Fibroblast of lung (primary cell): ENCODE measurements around the gene ASPDH. TPM values are rescaled to one million over a fixed set of nuclear protein-coding genes. Genes with fewer than 3 reads are reported as not detected.

Experiments
- DNase-seq, 2 donors: peaks; one replicate each; pipeline versions ENCODE4 v3.0.0 to v3.0.0-alpha.2; 2010; ENCODE audit warnings: low read depth in 2 of 2
- H2AFZ ChIP-seq: 2 replicates; pipeline ENCODE4 v1.5.1; 2012; ENCODE audit warnings: low read length, control low read depth, inconsistent platforms
- H3K27ac ChIP-seq: 2 replicates; pipeline ENCODE4 v1.5.1; 2011; ENCODE audit warnings: low read length, control low read depth; ENCODE audit not compliant: insufficient read depth
- H3K27me3 ChIP-seq: 2 replicates; pipeline ENCODE4 v1.5.1; 2011; ENCODE audit warnings: mild to moderate bottlenecking, low read length; ENCODE audit not compliant: control insufficient read depth, insufficient read depth
- H3K36me3 ChIP-seq: 2 replicates; pipeline ENCODE4 v1.5.1; 2011; ENCODE audit warnings: low read length; ENCODE audit not compliant: control insufficient read depth, insufficient read depth
- H3K4me1 ChIP-seq: 2 replicates; pipeline ENCODE4 v1.5.1; 2011; ENCODE audit warnings: low read length; ENCODE audit not compliant: control insufficient read depth, insufficient read depth; ENCODE audit errors: extremely low read depth
- H3K4me2 ChIP-seq: 2 replicates; pipeline ENCODE4 v1.5.1; 2011; ENCODE audit warnings: low read length, control low read depth; ENCODE audit not compliant: insufficient read depth; ENCODE audit errors: extremely low read depth
- H3K4me3 ChIP-seq, 4 experiments: fragments of 200-600 bp in 1 of 4; sonication (generic) in 1 of 4; replicated peaks in 1 of 4; 2 replicates each; pipeline ENCODE4 v1.5.1; 2011 to 2016; ENCODE audit warnings: low read length in 4 of 4, low read depth in 3 of 4, mild to moderate bottlenecking in 3 of 4, control low read depth in 2 of 4, inconsistent platforms in 1 of 4, mixed read lengths in 1 of 4; ENCODE audit not compliant: insufficient read depth in 1 of 4; ENCODE audit errors: control extremely low read depth in 1 of 4
- H3K79me2 ChIP-seq: 2 replicates; pipeline ENCODE4 v1.5.1; 2012; ENCODE audit warnings: mild to moderate bottlenecking, low read length, inconsistent platforms; ENCODE audit not compliant: control insufficient read depth, insufficient read depth
- H3K9ac ChIP-seq: 2 replicates; pipeline ENCODE4 v1.5.1; 2011; ENCODE audit warnings: mild to moderate bottlenecking, low read length, control low read depth; ENCODE audit not compliant: insufficient read depth
- H3K9me3 ChIP-seq: 2 replicates; pipeline ENCODE4 v1.5.1; 2012; ENCODE audit warnings: low read depth, low read length; ENCODE audit not compliant: control insufficient read depth, insufficient read depth
- H4K20me1 ChIP-seq: 2 replicates; pipeline ENCODE4 v1.5.1; 2011; ENCODE audit warnings: low read length; ENCODE audit not compliant: control insufficient read depth, insufficient read depth; ENCODE audit errors: extremely low read depth
- CTCF ChIP-seq, 2 donors: IDR thresholded peaks in 1 of 2; conservative IDR thresholded peaks in 1 of 2; 1 replicate in 1 of 2; 2 replicates in 1 of 2; pipeline ENCODE4 v1.5.1; 2011 to 2012; ENCODE audit warnings: low read length in 2 of 2, control low read depth in 1 of 2, inconsistent platforms in 1 of 2, low read depth in 1 of 2, mild to moderate bottlenecking in 1 of 2
- EZH2 ChIP-seq: IDR thresholded peaks from 2 replicates; pipeline ENCODE4 v1.5.1; 2012; ENCODE audit warnings: low read length, control low read depth, mild to moderate bottlenecking; ENCODE audit errors: missing control alignments
- polyA plus RNA-seq, 2 donors: library from polyadenylated mRNA; depleted of rRNA in 1 of 2; stranded (reverse) in 1 of 2; unstranded in 1 of 2; fragments of >200 nt; gene quantifications; 2 replicates each; pipeline ENCODE4 v1.2.1, GENCODE V29; 2011 to 2012; ENCODE audit warnings: missing spikeins in 1 of 2
- total RNA-seq: library from RNA; depleted of rRNA; stranded (reverse); fragments of >200 nt; gene quantifications from 2 replicates; pipeline ENCODE4 v1.2.1, GENCODE V29; 2014

Gene ASPDH
- total and polyA plus RNA-seq, 2 donors (not counting 1 experiment from before 2014, with no cell fraction given), result not detected

- H3K36me3 ChIP-seq, result no peaks in the 10 kb centered on the region
- H3K27me3 ChIP-seq, result peaks cover 6% of the 10 kb centered on the region
- H3K4me3 ChIP-seq, result no peak overlapping the region
- H2AFZ ChIP-seq, result no peak overlapping the region
- H3K27ac ChIP-seq, result no peak overlapping the region
- H3K9me3 ChIP-seq, result no peaks in the 10 kb centered on the region
- DNase-seq, result no peak
- H3K4me2 ChIP-seq, result no peak overlapping the region
- H3K79me2 ChIP-seq, result no peaks in the 10 kb centered on the region
- no peaks in the 10 kb centered on the region for H3K4me1 ChIP-seq
- TF ChIP-seq EZH2, result no peak
- TF ChIP-seq CTCF (conservative IDR thresholded peaks at IDR 0.05 in 1 of 2, IDR thresholded peaks at IDR 0.05 in 1 of 2; ENCODE audit: low read depth in 1 of 2, low read length in 2 of 2), result peak in 1 of 2 donors; percentile 5
- H4K20me1 ChIP-seq, result no peaks in the 10 kb centered on the region
- no peak overlapping the region for H3K9ac ChIP-seq
These were observed 13.5 kb downstream of the ASPDH start for GRCh38 chr19:50500060-50500752.

GRCh38 chr19:50498219-50499056 is 15.3 kb downstream of the ASPDH start:
- H3K36me3 ChIP-seq, result no peaks in the 10 kb centered on the region
- no peaks in the 10 kb centered on the region for H4K20me1 ChIP-seq
- H3K9ac ChIP-seq, result no peak overlapping the region
- no peak overlapping the region for H3K4me2 ChIP-seq
- TF ChIP-seq CTCF (conservative IDR thresholded peaks at IDR 0.05 in 1 of 2, IDR thresholded peaks at IDR 0.05 in 1 of 2; ENCODE audit: low read depth in 1 of 2, low read length in 2 of 2) (no peak), EZH2 (no peak)
- H2AFZ ChIP-seq, result no peak overlapping the region
- no peaks in the 10 kb centered on the region for H3K4me1 ChIP-seq
- no peaks in the 10 kb centered on the region for H3K9me3 ChIP-seq
- H3K27ac ChIP-seq, result no peak overlapping the region
- no peaks in the 10 kb centered on the region for H3K79me2 ChIP-seq
- DNase-seq, result no peak
- H3K4me3 ChIP-seq, result no peak overlapping the region
- H3K27me3 ChIP-seq, result peaks cover 6% of the 10 kb centered on the region

GRCh38 chr19:50497022-50497405 is 16.7 kb downstream of the ASPDH start:
- H3K4me1 ChIP-seq, result no peaks in the 10 kb centered on the region
- TF ChIP-seq CTCF (conservative IDR thresholded peaks at IDR 0.05 in 1 of 2, IDR thresholded peaks at IDR 0.05 in 1 of 2; ENCODE audit: low read depth in 1 of 2, low read length in 2 of 2) (no peak), EZH2 (no peak)
- H3K36me3 ChIP-seq, result no peaks in the 10 kb centered on the region
- H3K27ac ChIP-seq, result no peak overlapping the region
- H3K27me3 ChIP-seq, result peaks cover 13% of the 10 kb centered on the region
- no peaks in the 10 kb centered on the region for H3K79me2 ChIP-seq
- DNase-seq, result no peak
- no peaks in the 10 kb centered on the region for H3K9me3 ChIP-seq
- no peak overlapping the region for H3K4me3 ChIP-seq
- no peak overlapping the region for H3K4me2 ChIP-seq
- H2AFZ ChIP-seq, result no peak overlapping the region
- H3K9ac ChIP-seq, result no peak overlapping the region
- no peaks in the 10 kb centered on the region for H4K20me1 ChIP-seq
